ENCODE data around the gene FHAD1. TPM values are rescaled to one million over a fixed set of nuclear protein-coding genes. Genes with fewer than 3 reads are reported as not detected.

Gene FHAD1
- total RNA-seq, 4 donors from 2014 or later = 0.54 to 1.9 (median 0.75) TPM

DNA sequence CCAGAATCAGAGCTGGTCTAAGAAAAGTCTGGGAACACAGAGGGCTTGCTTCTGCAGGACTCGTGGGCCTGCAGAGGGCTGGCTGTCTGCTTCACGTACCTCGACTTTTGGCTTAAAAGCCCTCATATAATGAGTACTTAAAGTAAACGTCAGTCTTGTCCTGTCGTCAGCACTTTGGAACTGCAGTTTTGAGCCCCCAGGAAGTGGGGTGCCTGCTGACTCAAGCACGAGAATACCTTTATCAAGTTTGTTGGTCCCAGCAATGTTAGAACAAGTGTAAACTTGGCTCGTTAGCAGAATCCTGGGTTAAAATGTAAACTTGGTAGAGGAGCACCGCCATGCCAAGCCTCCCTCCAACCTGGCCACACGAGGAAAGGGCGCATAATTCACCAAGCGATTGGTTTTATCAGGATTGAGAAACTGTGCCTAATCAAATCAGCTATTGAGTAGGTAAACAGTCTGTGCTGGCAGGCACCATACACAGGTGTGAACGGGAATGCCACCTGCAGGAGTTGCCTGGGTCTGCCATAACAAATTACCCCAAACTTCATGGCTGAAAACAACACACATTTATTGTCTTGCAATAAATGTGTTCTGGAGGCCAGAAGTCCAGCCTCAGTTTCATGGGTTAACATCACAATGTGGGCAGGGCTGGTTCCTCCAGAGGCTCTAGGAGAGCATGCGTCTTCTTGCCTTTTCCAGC is 45.0 kb upstream of the FHAD1 start:
- 71 to 72% methylated on average over 13 of the region's 13 CpGs for WGBS, 2 donors

DNA sequence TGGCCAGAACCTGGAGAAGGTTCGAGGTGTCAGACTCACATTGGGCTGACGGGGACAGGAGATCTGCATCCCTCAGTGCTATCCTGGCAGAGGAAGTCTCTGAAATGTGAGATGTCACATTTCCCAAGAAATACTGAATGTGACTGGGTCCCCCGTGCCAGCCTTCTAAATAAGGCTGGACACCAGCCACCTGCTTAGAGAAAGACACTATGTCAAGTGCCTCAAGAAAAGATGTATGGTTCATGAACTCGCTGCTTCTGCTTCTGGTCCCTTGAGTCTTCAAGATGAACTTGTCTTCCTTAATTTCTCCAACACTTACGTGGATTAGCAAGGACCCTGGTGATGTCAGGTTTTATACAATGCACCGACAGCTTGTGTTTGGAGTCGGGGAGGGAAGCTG is 42.1 kb upstream of the FHAD1 start:
- no peak for TF ChIP-seq POLR2A (IDR thresholded peaks at IDR 0.05)
- TF ChIP-seq, protein P1, sequence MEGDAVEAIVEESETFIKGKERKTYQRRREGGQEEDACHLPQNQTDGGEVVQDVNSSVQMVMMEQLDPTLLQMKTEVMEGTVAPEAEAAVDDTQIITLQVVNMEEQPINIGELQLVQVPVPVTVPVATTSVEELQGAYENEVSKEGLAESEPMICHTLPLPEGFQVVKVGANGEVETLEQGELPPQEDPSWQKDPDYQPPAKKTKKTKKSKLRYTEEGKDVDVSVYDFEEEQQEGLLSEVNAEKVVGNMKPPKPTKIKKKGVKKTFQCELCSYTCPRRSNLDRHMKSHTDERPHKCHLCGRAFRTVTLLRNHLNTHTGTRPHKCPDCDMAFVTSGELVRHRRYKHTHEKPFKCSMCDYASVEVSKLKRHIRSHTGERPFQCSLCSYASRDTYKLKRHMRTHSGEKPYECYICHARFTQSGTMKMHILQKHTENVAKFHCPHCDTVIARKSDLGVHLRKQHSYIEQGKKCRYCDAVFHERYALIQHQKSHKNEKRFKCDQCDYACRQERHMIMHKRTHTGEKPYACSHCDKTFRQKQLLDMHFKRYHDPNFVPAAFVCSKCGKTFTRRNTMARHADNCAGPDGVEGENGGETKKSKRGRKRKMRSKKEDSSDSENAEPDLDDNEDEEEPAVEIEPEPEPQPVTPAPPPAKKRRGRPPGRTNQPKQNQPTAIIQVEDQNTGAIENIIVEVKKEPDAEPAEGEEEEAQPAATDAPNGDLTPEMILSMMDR (IDR thresholded peaks at IDR 0.05) = no peak
- Histone ChIP-seq H3K9me3 (no peaks in the 10 kb centered on the region), H3K4me1 (peaks cover 14 to 28% of the 10 kb centered on the region in 2 donors), H3K36me3 (no peaks in the 10 kb centered on the region), H3K27ac (no peak overlapping the region), H3K4me3 (replicated peaks in 1 of 3) (no peak overlapping the region), H3K27me3 (no peaks in the 10 kb centered on the region)
- no peak for DNase-seq
- intact Hi-C loops (cut with DNase I) = no loop called here
- WGBS, 2 donors = 92% methylated on average over 6 to 7 of the region's 7 CpGs

More for the DNA sequence above, 45.0 kb upstream of the FHAD1 start:
- Histone ChIP-seq H3K4me3 (replicated peaks in 1 of 3) (no peak overlapping the region), H3K4me1 (peaks cover 0 to 19% of the 10 kb centered on the region in 2 donors), H3K9me3 (no peaks in the 10 kb centered on the region), H3K27ac (no peak overlapping the region), H3K27me3 (no peaks in the 10 kb centered on the region), H3K36me3 (no peaks in the 10 kb centered on the region)
- no peak for DNase-seq
- intact Hi-C loops (cut with DNase I) = no loop called here
- no peak for TF ChIP-seq POLR2A (IDR thresholded peaks at IDR 0.05)
- TF ChIP-seq, protein P1 (IDR thresholded peaks at IDR 0.05) = no peak

DNA sequence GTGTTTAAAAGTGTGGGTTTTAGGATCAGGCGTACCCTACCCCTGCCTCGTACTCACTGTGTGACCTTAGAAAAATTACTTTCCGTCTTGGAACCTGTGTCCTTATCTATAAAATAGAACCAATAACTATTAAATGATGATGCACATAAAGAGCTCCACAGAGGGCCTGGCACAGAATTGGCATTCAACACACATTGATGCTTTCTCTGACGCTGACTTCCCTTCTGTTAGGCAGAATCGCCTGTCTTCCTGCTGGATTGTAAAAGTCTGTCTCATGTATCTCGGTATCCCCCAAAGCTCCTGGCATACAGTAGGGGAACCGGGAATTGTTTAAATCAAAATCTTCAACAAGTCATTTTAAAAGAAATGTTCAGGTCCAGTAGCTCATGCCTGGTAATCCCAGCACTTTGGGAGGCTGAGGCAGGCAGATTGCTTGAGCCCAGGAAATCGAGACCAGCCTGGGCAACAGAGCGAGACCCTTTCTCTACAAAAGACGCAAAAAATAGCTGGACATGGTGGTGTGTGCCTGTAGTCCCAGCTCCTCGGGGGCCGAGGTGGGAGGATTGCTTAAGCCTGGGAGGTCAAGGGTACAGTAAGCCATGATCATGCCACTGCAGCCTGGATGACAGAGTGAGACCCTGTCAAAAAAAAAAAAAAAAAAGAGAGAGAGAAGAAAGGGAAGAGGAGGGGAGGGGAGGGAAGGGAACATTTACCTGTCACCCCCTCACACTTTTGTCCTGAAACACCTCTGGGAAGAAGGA is 41.3 kb upstream of the FHAD1 start:
- intact Hi-C loops (cut with DNase I) = no loop called here
- peaks cover 14 to 23% of the 10 kb centered on the region in 2 donors for H3K4me1 ChIP-seq
- TF ChIP-seq, protein P1 (IDR thresholded peaks at IDR 0.05) = no peak
- TF ChIP-seq POLR2A (IDR thresholded peaks at IDR 0.05) = no peak
- WGBS, 2 donors = 89 to 94% methylated on average over 12 of the region's 12 CpGs
- H3K9me3 ChIP-seq = no peaks in the 10 kb centered on the region
- DNase-seq = no peak
- H3K4me3 ChIP-seq (replicated peaks in 1 of 3) = no peak overlapping the region
- no peaks in the 10 kb centered on the region for H3K36me3 ChIP-seq
- no peak overlapping the region for H3K27ac ChIP-seq
- no peaks in the 10 kb centered on the region for H3K27me3 ChIP-seq

DNA sequence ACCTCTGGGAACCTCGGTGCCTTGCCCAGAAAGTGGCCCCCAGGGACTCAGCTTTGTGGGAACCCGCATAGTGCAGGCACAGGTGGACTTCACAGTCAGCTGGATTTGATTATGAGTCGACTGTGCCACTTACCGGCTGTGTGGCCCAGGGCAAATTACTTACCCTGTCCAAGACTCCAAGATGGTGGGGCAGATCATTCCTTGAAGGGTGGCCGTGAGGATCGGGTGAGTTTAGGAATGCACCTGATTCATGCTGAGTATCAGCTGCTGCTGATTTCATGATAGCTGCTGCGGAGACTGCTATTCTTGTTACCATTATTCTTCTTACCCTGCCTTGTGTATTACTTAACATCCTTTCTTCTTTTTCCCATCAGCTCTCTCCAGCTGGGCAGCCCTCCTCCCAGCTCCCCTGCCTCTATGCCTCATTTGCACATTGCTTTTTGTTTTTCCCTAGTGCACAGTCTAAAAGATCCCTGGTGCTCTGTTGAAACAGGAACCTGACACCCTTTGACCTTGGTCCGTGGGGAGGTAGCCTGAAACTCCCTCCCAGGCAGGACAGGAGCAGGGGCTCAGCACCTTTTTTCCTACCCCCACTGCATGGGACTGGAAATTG is 40.5 kb upstream of the FHAD1 start:
- no peaks in the 10 kb centered on the region for H3K36me3 ChIP-seq
- H3K4me1 ChIP-seq = peaks cover 14 to 19% of the 10 kb centered on the region in 2 donors
- intact Hi-C loops (cut with DNase I) = no loop called here
- DNase-seq = no peak
- no peak overlapping the region for H3K27ac ChIP-seq
- H3K9me3 ChIP-seq = no peaks in the 10 kb centered on the region
- H3K4me3 ChIP-seq (replicated peaks in 1 of 3) = no peak overlapping the region
- 81 to 85% methylated on average over 8 of the region's 8 CpGs for whole genome bisulfite sequencing, 2 donors
- H3K27me3 ChIP-seq = no peaks in the 10 kb centered on the region
- TF ChIP-seq, protein P1 (IDR thresholded peaks at IDR 0.05) = no peak
- no peak for TF ChIP-seq POLR2A (IDR thresholded peaks at IDR 0.05)

Measured in thyroid gland (tissue), 4 donors.